Measurements from ENCODE around the gene MAMLD1.
A peak's percentile ranks its signal among the peaks of the same experiment; 100 is the strongest.

Gene MAMLD1

GRCh38 chrX:150487369-150488094 lies 124.4 kb downstream of the MAMLD1 start:
- no peak for DNase-seq (ENCODE audit: low read depth)
- H3K4me3 ChIP-seq (ENCODE audit: low read length): no peak overlapping the region
- TF ChIP-seq CTCF (IDR thresholded peaks at IDR 0.05; ENCODE audit: insufficient read depth, low read depth, low read length, missing control alignments): no peak

GRCh38 chrX:150489359-150490015 lies 126.4 kb downstream of the MAMLD1 start:
- no peak overlapping the region for H3K4me3 ChIP-seq (ENCODE audit: low read length)
- no peak for DNase-seq (ENCODE audit: low read depth)
- TF ChIP-seq CTCF (IDR thresholded peaks at IDR 0.05; ENCODE audit: insufficient read depth, low read depth, low read length, missing control alignments): no peak

DNA sequence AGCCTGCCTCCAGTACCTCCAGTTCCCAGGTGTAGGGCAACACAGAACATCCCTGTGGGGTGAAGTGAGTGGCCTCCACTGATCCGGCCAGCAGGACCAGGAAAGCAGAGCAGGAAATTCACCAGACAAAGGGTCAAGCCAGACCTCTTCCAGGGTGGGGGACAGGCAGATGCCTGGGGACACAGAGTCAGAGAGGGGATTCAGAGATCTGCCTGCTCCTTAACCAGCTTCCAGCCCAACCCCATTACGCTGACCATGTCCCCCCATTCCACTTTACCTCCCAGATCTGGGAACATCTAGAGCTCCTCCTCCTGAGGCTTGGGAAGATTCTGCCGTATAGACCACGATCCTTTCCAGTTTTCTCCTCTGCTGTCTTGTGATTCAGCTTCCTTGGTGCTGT lies 132.4 kb downstream of the MAMLD1 start:
- DNase-seq (ENCODE audit: low read depth): no peak
- no peak overlapping the region for H3K4me3 ChIP-seq (ENCODE audit: low read length)
- TF ChIP-seq CTCF (IDR thresholded peaks at IDR 0.05; ENCODE audit: insufficient read depth, low read depth, low read length, missing control alignments): no peak

DNA sequence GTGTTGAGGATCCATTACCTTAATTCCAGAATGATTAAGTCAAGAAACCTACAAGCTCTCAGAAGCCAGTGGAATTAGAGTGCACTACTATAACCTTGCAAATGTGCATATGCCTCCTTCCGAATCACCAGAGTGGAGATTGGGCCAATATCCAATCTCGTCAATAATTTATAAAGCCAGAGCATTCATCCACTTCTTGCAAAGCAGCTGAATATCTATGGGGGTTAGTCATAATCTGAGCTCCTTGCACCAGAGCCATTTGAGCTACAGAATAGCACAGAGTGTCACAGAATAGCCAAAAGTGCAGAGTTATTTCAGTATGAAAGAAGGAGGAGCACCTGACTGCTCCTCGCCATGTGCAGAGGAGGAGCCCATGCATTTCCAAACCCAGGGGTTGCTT lies 136.1 kb downstream of the MAMLD1 start:
- no peak for TF ChIP-seq CTCF (IDR thresholded peaks at IDR 0.05; ENCODE audit: insufficient read depth, low read depth, low read length, missing control alignments)
- H3K4me3 ChIP-seq (ENCODE audit: low read length): no peak overlapping the region
- no peak for DNase-seq (ENCODE audit: low read depth)

DNA sequence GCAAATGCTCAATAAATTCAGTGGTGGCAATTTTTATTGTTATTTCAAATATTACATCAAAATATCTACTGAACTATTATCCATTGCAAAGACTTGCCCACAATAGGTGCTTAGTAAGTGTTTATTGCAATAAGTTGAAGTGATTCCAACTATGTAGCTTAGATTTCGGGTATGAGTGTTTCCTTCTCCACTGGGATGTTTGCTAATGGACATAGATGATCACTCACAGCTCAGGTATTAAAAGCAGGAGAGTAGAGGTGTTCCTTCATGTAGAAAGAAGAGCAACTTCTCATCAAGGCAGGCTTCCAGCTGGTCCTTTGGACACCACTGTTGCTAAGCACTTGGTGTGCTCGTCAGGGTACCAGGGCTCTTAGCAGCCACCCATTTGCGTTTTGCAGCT lies 139.0 kb downstream of the MAMLD1 start:
- peak; percentile 49 for DNase-seq (ENCODE audit: low read depth)
- no peak overlapping the region for H3K4me3 ChIP-seq (ENCODE audit: low read length)
- no peak for TF ChIP-seq CTCF (IDR thresholded peaks at IDR 0.05; ENCODE audit: insufficient read depth, low read depth, low read length, missing control alignments)

GRCh38 chrX:150502979-150503897 lies 140.1 kb downstream of the MAMLD1 start:
- no peak for TF ChIP-seq CTCF (IDR thresholded peaks at IDR 0.05; ENCODE audit: insufficient read depth, low read depth, low read length, missing control alignments)
- no peak for DNase-seq (ENCODE audit: low read depth)
- no peak overlapping the region for H3K4me3 ChIP-seq (ENCODE audit: low read length)

Data from epithelial cell of esophagus (primary cell).